ENCODE measurements around the gene CLEC4A. TPM values are rescaled to one million over a fixed set of nuclear protein-coding genes. Genes with fewer than 3 reads are reported as not detected.
A peak's percentile ranks its signal among the peaks of the same experiment; 100 is the strongest.
"Not testable (repeated sequence)": the region's sequence is repeated elsewhere in the genome, so short reads cannot be mapped to it uniquely, and the experiment has no call there.

The CLEC4A gene
- total and polyA plus RNA-seq, 3 donors from 2014 or later = 1.9 to 3.5 (median 2.4) TPM

GRCh38 chr12:8127138-8127537, 3.7 kb downstream of the CLEC4A start:
- no peak for TF ChIP-seq CTCF (IDR thresholded peaks at IDR 0.05)
- no peak for TF ChIP-seq POLR2A (IDR thresholded peaks at IDR 0.05)
- intact Hi-C loops (cut with DNase I; ENCODE audit: low total_unique reads) = no loop called here
- H3K4me3 ChIP-seq = no peak overlapping the region
- H3K9me3 ChIP-seq = no peaks in the 10 kb centered on the region
- H3K27me3 ChIP-seq = no peaks in the 10 kb centered on the region
- no peak for DNase-seq
- 75 to 83% methylated on average over 4 of the region's 4 CpGs for WGBS, 2 donors
- H3K27ac ChIP-seq = no peak overlapping the region
- no peaks in the 10 kb centered on the region for H3K36me3 ChIP-seq (ENCODE audit: low read depth, missing control alignments)
- no peaks in the 10 kb centered on the region for H3K4me1 ChIP-seq

GRCh38 chr12:8133636-8134397, 10.4 kb downstream of the CLEC4A start:
- intact Hi-C loops (cut with DNase I; ENCODE audit: low total_unique reads); H3K4me3 ChIP-seq; DNase-seq; H3K9me3 ChIP-seq; H3K36me3 ChIP-seq (ENCODE audit: low read depth, missing control alignments); H3K4me1 ChIP-seq; H3K27me3 ChIP-seq; H3K27ac ChIP-seq: not testable (repeated sequence)
- WGBS, 2 donors = 67 to 73% methylated on average over 15 to 16 of the region's 18 CpGs

- H3K27ac ChIP-seq; DNase-seq; H3K4me3 ChIP-seq; H3K27me3 ChIP-seq; H3K36me3 ChIP-seq (ENCODE audit: low read depth, missing control alignments); H3K9me3 ChIP-seq; H3K4me1 ChIP-seq; intact Hi-C loops (cut with DNase I; ENCODE audit: low total_unique reads): not testable (repeated sequence)
- 62 to 80% methylated on average over 11 to 23 of the region's 23 CpGs for WGBS, 2 donors
Observed at GRCh38 chr12:8134398-8134930, 11.0 kb downstream of the CLEC4A start.

GRCh38 chr12:8141647-8142046, 18.2 kb downstream of the CLEC4A start:
- H3K36me3 ChIP-seq (ENCODE audit: low read depth, missing control alignments); H3K4me1 ChIP-seq; H3K4me3 ChIP-seq; H3K27me3 ChIP-seq; intact Hi-C loops (cut with DNase I; ENCODE audit: low total_unique reads); H3K27ac ChIP-seq; H3K9me3 ChIP-seq; DNase-seq: not testable (repeated sequence)
- 71 to 78% methylated on average over 8 of the region's 8 CpGs for WGBS, 2 donors

GRCh38 chr12:8143261-8143660, 19.8 kb downstream of the CLEC4A start:
- Histone ChIP-seq H3K36me3 (ENCODE audit: low read depth, missing control alignments) (no peaks in the 10 kb centered on the region), H3K4me3 (no peak overlapping the region), H3K27ac (no peak overlapping the region), H3K9me3 (no peaks in the 10 kb centered on the region), H3K27me3 (no peaks in the 10 kb centered on the region), H3K4me1 (peaks cover 5% of the 10 kb centered on the region)
- TF ChIP-seq POLR2A (IDR thresholded peaks at IDR 0.05) (no peak), CTCF (IDR thresholded peaks at IDR 0.05) (no peak)
- no peak for DNase-seq
- intact Hi-C loops (cut with DNase I; ENCODE audit: low total_unique reads) = no loop called here

DNA sequence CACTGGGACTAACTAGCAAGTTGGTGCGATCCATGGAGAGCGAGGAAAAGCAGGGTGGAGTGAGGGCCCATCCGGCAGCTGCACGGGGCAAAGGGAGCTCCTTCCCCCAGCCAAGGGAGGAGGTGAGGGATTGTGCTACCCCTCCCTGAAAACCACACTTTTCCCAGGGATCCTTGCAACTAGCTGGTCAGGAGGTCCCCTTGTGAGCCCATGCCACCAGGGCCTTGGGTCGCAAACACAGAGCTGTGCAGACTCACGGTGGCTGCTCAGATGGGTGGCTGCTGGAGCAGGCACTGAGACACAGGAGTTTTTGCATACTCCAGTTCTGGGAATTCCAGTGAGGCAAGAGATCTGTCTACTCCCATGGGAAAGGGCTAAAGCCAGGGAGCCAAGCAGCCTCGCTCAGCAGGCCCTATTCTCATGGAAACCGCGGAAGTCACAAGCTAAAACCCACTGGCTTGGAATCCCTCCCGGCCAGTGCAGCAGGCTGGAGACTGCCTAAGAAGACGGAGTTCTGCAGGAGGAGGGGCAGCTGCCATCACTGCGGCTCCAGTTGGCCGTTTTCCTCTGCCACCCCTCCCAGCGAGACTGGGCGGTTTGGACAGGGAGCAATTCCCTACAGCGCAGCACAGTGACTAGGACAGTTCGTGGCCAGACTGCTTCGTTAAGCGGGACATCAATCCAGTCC, 22.5 kb downstream of the CLEC4A start:
- no peak overlapping the region for H3K27ac ChIP-seq
- H3K4me1 ChIP-seq = peaks cover 5% of the 10 kb centered on the region
- TF ChIP-seq POLR2A (IDR thresholded peaks at IDR 0.05) = no peak
- no peak for TF ChIP-seq CTCF (IDR thresholded peaks at IDR 0.05)
- intact Hi-C loops (cut with DNase I; ENCODE audit: low total_unique reads) = no loop called here
- peak overlapping the region; percentile 1 to 29 for H3K4me3 ChIP-seq
- no peaks in the 10 kb centered on the region for H3K9me3 ChIP-seq
- peak; percentile 56 for DNase-seq
- no peaks in the 10 kb centered on the region for H3K36me3 ChIP-seq (ENCODE audit: low read depth, missing control alignments)
- H3K27me3 ChIP-seq = no peaks in the 10 kb centered on the region
- 20 to 40% methylated on average over 14 of the region's 19 CpGs for WGBS, 2 donors
